HFF-Myc (cell line): ENCODE data around the gene SORL1.

Source experiments
- DNase-seq: peaks from one replicate; pipeline ENCODE4 v3.0.0-alpha.2; 2011; ENCODE audit warnings: low read depth; ENCODE audit errors: extremely low read depth
- H3K4me3 ChIP-seq: replicated peaks from 2 replicates; pipeline ENCODE4 v1.5.1; 2011; ENCODE audit warnings: low read depth, mild to moderate bottlenecking, control low read depth, low read length
- CTCF ChIP-seq: IDR thresholded peaks from 2 replicates; pipeline ENCODE4 v1.5.1; 2012; ENCODE audit warnings: mild to moderate bottlenecking, low read depth, low read length, control low read depth; ENCODE audit errors: missing control alignments

SORL1 gene

GRCh38 chr11:121618516-121618915, 166.4 kb downstream of the SORL1 start:
- DNase-seq = no peak
- no peak overlapping the region for H3K4me3 ChIP-seq
- TF ChIP-seq CTCF = no peak

GRCh38 chr11:121625777-121626506, 173.8 kb downstream of the SORL1 start:
- DNase-seq = no peak
- TF ChIP-seq CTCF = no peak
- no peak overlapping the region for H3K4me3 ChIP-seq

- no peak overlapping the region for H3K4me3 ChIP-seq
- DNase-seq = no peak
- TF ChIP-seq CTCF = no peak
These were observed 174.4 kb downstream of the SORL1 start for GRCh38 chr11:121626507-121626875.

GRCh38 chr11:121626980-121627379, 174.9 kb downstream of the SORL1 start:
- DNase-seq = no peak
- no peak for TF ChIP-seq CTCF
- H3K4me3 ChIP-seq = no peak overlapping the region

- no peak overlapping the region for H3K4me3 ChIP-seq
- DNase-seq = peak; percentile 50
- no peak for TF ChIP-seq CTCF
These were observed 177.9 kb downstream of the SORL1 start for GRCh38 chr11:121630041-121630440.

- H3K4me3 ChIP-seq = no peak overlapping the region
- TF ChIP-seq CTCF = no peak
- no peak for DNase-seq
These were observed 179.3 kb downstream of the SORL1 start for GRCh38 chr11:121631456-121631855.

GRCh38 chr11:121634273-121634672, 182.2 kb downstream of the SORL1 start:
- TF ChIP-seq CTCF = no peak
- DNase-seq = no peak
- no peak overlapping the region for H3K4me3 ChIP-seq
